Activated CD4-positive, alpha-beta memory T cell treated with anti-CD3 and anti-CD28 coated beads for 36 hours (primary cell): ENCODE results near the gene ARSB. TPM values are rescaled to one million over a fixed set of nuclear protein-coding genes. Genes with fewer than 3 reads are reported as not detected.
A peak's percentile ranks its signal among the peaks of the same experiment; 100 is the strongest.

Experiments used
- CTCF ChIA-PET: fragments of 350-600 bp; sonication (Branson Sonifier 250); formaldehyde crosslinking; loops from one replicate; lab custom pipeline; 2021; ENCODE audit warnings: antibody characterized with exemption, inconsistent platforms; lab: Charles Lee
- POLR2A ChIA-PET: fragments of 350-600 bp; sonication (Branson Sonifier 250); formaldehyde crosslinking; loops from one replicate; lab custom pipeline; 2021; ENCODE audit warnings: antibody characterized with exemption; lab: Charles Lee
- DNase-seq: peaks from one replicate; pipeline ENCODE4 v3.0.0-alpha.2; 2020
- H3K27ac Mint-ChIP-seq: one replicate; pipeline ENCODE4 v1.8.0; 2021; ENCODE audit warnings: mixed read lengths
- H3K27me3 Mint-ChIP-seq: one replicate; pipeline ENCODE4 v1.8.0; 2021; ENCODE audit warnings: mixed read lengths
- H3K36me3 Mint-ChIP-seq: one replicate; pipeline ENCODE4 v1.8.0; 2021; ENCODE audit warnings: mixed read lengths
- H3K4me1 Mint-ChIP-seq: one replicate; pipeline ENCODE4 v1.8.0; 2021; ENCODE audit warnings: low read depth, mixed read lengths
- H3K4me3 Mint-ChIP-seq: one replicate; pipeline ENCODE4 v1.8.0; 2021; ENCODE audit warnings: mild to moderate bottlenecking, mixed read lengths
- H3K9me3 Mint-ChIP-seq: one replicate; pipeline ENCODE4 v1.8.0; 2021; ENCODE audit warnings: mixed read lengths
- intact Hi-C: fragments of 100-400 bp; cut with micrococcal nuclease; formaldehyde crosslinking; loops from one replicate; pipeline ENCODE4 v1.15.1; 2023
- total RNA-seq, 2 experiments: library from RNA; stranded (reverse); gene quantifications; one replicate each; pipeline ENCODE4 v1.2.3, GENCODE V29; 2021

The ARSB gene
- total RNA-seq, 2 experiments from 2014 or later, result 9.3 to 9.9 TPM

GRCh38 chr5:78972654-78973428 lies 12.3 kb downstream of the ARSB start:
- no peak overlapping the region for H3K27ac Mint-ChIP-seq
- intact Hi-C loops, result no loop called here
- H3K9me3 Mint-ChIP-seq, result no peaks in the 10 kb centered on the region
- ChIA-PET POLR2A (no interaction called here), CTCF (interaction anchor here (1.6 kb wide), 1 partner anchor 10 kb away, joined by 4 read pairs; no protein-coding TSS in a partner anchor)
- H3K27me3 Mint-ChIP-seq, result no peaks in the 10 kb centered on the region
- H3K4me1 Mint-ChIP-seq, result no peaks in the 10 kb centered on the region
- no peak for DNase-seq
- H3K36me3 Mint-ChIP-seq, result no peaks in the 10 kb centered on the region
- no peak overlapping the region for H3K4me3 Mint-ChIP-seq

- no peaks in the 10 kb centered on the region for H3K27me3 Mint-ChIP-seq
- H3K27ac Mint-ChIP-seq, result no peak overlapping the region
- intact Hi-C loops, result no loop called here
- no peak for DNase-seq
- H3K4me1 Mint-ChIP-seq, result no peaks in the 10 kb centered on the region
- no peaks in the 10 kb centered on the region for H3K9me3 Mint-ChIP-seq
- ChIA-PET CTCF (no interaction called here), POLR2A (no interaction called here)
- H3K36me3 Mint-ChIP-seq, result peaks cover 2% of the 10 kb centered on the region
- no peak overlapping the region for H3K4me3 Mint-ChIP-seq
These were observed 13.1 kb downstream of the ARSB start for GRCh38 chr5:78971998-78972397.

DNA sequence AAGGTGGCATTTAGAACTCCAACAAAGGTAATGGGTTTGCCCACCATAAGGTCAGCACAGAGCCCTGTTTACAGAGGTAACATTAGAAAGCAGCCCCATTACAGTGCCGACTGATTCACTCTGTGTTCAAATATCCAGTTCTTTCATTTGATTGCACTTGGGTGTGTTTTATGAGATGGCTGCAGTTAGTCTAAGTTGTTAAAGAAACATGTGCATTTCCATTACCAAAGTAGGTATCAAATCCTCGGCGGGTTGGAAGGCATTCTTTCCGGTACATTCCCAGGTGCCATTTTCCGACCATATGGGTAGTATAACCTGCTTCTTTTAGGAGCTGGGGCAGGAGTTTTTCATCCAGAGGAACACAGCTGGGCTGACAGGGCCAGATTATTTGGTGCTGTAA lies 16.3 kb downstream of the ARSB start:
- no peak overlapping the region for H3K4me3 Mint-ChIP-seq
- H3K36me3 Mint-ChIP-seq, result peaks cover 9% of the 10 kb centered on the region
- intact Hi-C loops, result no loop called here
- H3K9me3 Mint-ChIP-seq, result no peaks in the 10 kb centered on the region
- POLR2A ChIA-PET, result no interaction called here
- no peaks in the 10 kb centered on the region for H3K4me1 Mint-ChIP-seq
- no peak for DNase-seq
- H3K27ac Mint-ChIP-seq, result no peak overlapping the region
- H3K27me3 Mint-ChIP-seq, result no peaks in the 10 kb centered on the region
- CTCF ChIA-PET, result no interaction called here

- no peaks in the 10 kb centered on the region for H3K9me3 Mint-ChIP-seq
- no peak for DNase-seq
- ChIA-PET CTCF (interaction anchor here (0.7 to 1.8 kb wide), 4 partner anchors 78 to 644 kb away, joined by 3 to 5 read pairs (median 4); no protein-coding TSS in a partner anchor), POLR2A (no interaction called here)
- no peak overlapping the region for H3K4me3 Mint-ChIP-seq
- H3K36me3 Mint-ChIP-seq, result peaks cover 20% of the 10 kb centered on the region
- no peaks in the 10 kb centered on the region for H3K27me3 Mint-ChIP-seq
- no peak overlapping the region for H3K27ac Mint-ChIP-seq
- intact Hi-C loops, result no loop called here
- no peaks in the 10 kb centered on the region for H3K4me1 Mint-ChIP-seq
These were observed 20.2 kb downstream of the ARSB start for GRCh38 chr5:78964889-78965288.

- ChIA-PET CTCF (interaction anchor here (1.1 kb wide), 1 partner anchor 603 kb away, joined by 3 read pairs; no protein-coding TSS in a partner anchor), POLR2A (no interaction called here)
- Mint-ChIP-seq H3K4me3 (no peak overlapping the region), H3K27ac (no peak overlapping the region), H3K9me3 (no peaks in the 10 kb centered on the region), H3K27me3 (no peaks in the 10 kb centered on the region), H3K4me1 (no peaks in the 10 kb centered on the region), H3K36me3 (peaks cover 19% of the 10 kb centered on the region)
- DNase-seq, result no peak
- intact Hi-C loops, result no loop called here
These were observed 23.4 kb downstream of the ARSB start for GRCh38 chr5:78961743-78962142.

DNA sequence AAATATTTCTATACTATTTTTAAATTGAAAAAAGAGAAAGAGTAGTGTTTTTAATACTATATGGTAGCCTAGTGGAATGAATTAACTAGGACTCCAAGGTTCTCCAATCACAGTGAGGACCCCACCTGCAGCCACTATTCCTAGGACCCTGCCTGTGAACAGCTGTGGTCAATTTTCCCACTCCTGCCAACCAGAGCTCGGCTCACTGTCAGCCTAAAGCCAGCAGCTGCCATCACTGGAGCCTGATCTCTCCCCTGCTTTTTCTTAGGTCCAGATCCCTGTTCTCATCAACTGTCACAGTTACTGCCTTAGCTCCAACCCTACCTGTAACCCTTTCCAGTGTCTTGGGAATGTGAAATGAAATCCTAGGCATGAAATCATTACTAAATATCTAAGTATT lies 25.3 kb downstream of the ARSB start:
- ChIA-PET POLR2A (no interaction called here), CTCF (interaction anchor here (1.2 kb wide), 1 partner anchor 174 kb away, joined by 4 read pairs; no protein-coding TSS in a partner anchor)
- Mint-ChIP-seq H3K27ac (no peak overlapping the region), H3K27me3 (no peaks in the 10 kb centered on the region), H3K4me1 (no peaks in the 10 kb centered on the region), H3K4me3 (no peak overlapping the region), H3K36me3 (peaks cover 19% of the 10 kb centered on the region), H3K9me3 (no peaks in the 10 kb centered on the region)
- no peak for DNase-seq
- intact Hi-C loops, result no loop called here

GRCh38 chr5:78958672-78959445 lies 26.3 kb downstream of the ARSB start:
- ChIA-PET POLR2A (no interaction called here), CTCF (no interaction called here)
- intact Hi-C loops, result no loop called here
- no peaks in the 10 kb centered on the region for H3K27me3 Mint-ChIP-seq
- no peak overlapping the region for H3K4me3 Mint-ChIP-seq
- H3K27ac Mint-ChIP-seq, result no peak overlapping the region
- peaks cover 4% of the 10 kb centered on the region for H3K4me1 Mint-ChIP-seq
- H3K9me3 Mint-ChIP-seq, result no peaks in the 10 kb centered on the region
- peaks cover 15% of the 10 kb centered on the region for H3K36me3 Mint-ChIP-seq
- no peak for DNase-seq

DNA sequence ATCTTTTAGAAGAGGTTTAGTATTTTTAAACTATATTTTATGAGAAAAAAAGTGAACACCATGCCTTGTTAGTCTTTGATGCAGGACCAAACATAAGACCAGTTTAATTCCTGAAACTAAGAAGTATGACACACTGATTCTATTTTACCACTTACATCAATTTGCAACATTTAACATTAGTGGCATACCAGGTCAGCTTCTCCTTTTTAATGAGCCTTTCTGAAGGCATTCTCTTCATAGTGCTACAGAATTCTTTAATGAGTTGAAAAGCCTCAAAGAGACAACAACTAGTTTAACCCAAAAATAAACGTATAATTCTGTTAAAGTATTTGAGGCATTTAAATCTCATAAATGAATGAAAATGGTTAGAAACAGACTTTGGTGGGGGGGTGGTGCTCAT lies 28.2 kb downstream of the ARSB start:
- H3K4me1 Mint-ChIP-seq, result peaks cover 11% of the 10 kb centered on the region
- CTCF ChIA-PET, result no interaction called here
- POLR2A ChIA-PET, result no interaction called here
- no peak overlapping the region for H3K27ac Mint-ChIP-seq
- intact Hi-C loops, result no loop called here
- no peak for DNase-seq
- H3K27me3 Mint-ChIP-seq, result no peaks in the 10 kb centered on the region
- H3K4me3 Mint-ChIP-seq, result no peak overlapping the region
- H3K9me3 Mint-ChIP-seq, result no peaks in the 10 kb centered on the region
- H3K36me3 Mint-ChIP-seq, result peaks cover 9% of the 10 kb centered on the region

GRCh38 chr5:78953092-78953800 lies 31.9 kb downstream of the ARSB start:
- Mint-ChIP-seq H3K4me1 (peaks cover 11% of the 10 kb centered on the region), H3K4me3 (no peak overlapping the region), H3K9me3 (no peaks in the 10 kb centered on the region), H3K36me3 (peaks cover 7% of the 10 kb centered on the region), H3K27me3 (no peaks in the 10 kb centered on the region), H3K27ac (no peak overlapping the region)
- ChIA-PET CTCF (no interaction called here), POLR2A (no interaction called here)
- peak; percentile 11 for DNase-seq
- intact Hi-C loops, result loop anchor here (2.0 kb wide), 1 partner anchor 32 kb away; the partner anchor contains the start of gene ARSB

- Mint-ChIP-seq H3K4me3 (no peak overlapping the region), H3K27me3 (no peaks in the 10 kb centered on the region), H3K9me3 (no peaks in the 10 kb centered on the region), H3K27ac (no peak overlapping the region), H3K4me1 (no peaks in the 10 kb centered on the region), H3K36me3 (no peaks in the 10 kb centered on the region)
- intact Hi-C loops, result no loop called here
- DNase-seq, result no peak
- ChIA-PET POLR2A (no interaction called here), CTCF (interaction anchor here (1.1 kb wide), 1 partner anchor 12 kb away, joined by 3 read pairs; no protein-coding TSS in a partner anchor)
These were observed 54.4 kb downstream of the ARSB start for GRCh38 chr5:78930721-78931120.

GRCh38 chr5:78929833-78930232 lies 55.3 kb downstream of the ARSB start:
- intact Hi-C loops, result no loop called here
- Mint-ChIP-seq H3K9me3 (no peaks in the 10 kb centered on the region), H3K27ac (no peak overlapping the region), H3K4me1 (no peaks in the 10 kb centered on the region), H3K36me3 (no peaks in the 10 kb centered on the region), H3K4me3 (no peak overlapping the region), H3K27me3 (no peaks in the 10 kb centered on the region)
- ChIA-PET POLR2A (no interaction called here), CTCF (no interaction called here)
- DNase-seq, result peak; percentile 25
